NCI-H748 (cell line): ENCODE data around the gene PIGW.
"Not testable (repeated sequence)": the region's sequence is repeated elsewhere in the genome, so short reads cannot be mapped to it uniquely, and the experiment has no call there.

Source experiments
- DNase-seq: peaks from one replicate; lab custom pipeline; 2025; ENCODE audit not compliant: unreplicated experiment; lab: John Stamatoyannopoulos, UW

PIGW gene

GRCh38 chr17:36507266-36507665, 27.5 kb upstream of the PIGW start:
- DNase-seq: no peak

- DNase-seq: not testable (repeated sequence)
Measured at GRCh38 chr17:36508439-36508838, 26.3 kb upstream of the PIGW start.

GRCh38 chr17:36509272-36509985, 25.4 kb upstream of the PIGW start:
- no peak for DNase-seq

GRCh38 chr17:36510636-36511035, 24.2 kb upstream of the PIGW start:
- DNase-seq: no peak

- no peak for DNase-seq
Measured at GRCh38 chr17:36511216-36511615, 23.6 kb upstream of the PIGW start.

GRCh38 chr17:36512641-36513040, 22.1 kb upstream of the PIGW start:
- no peak for DNase-seq

- no peak for DNase-seq
Measured at GRCh38 chr17:36514856-36515255, 19.9 kb upstream of the PIGW start.

GRCh38 chr17:36515837-36516236, 18.9 kb upstream of the PIGW start:
- no peak for DNase-seq

- no peak for DNase-seq
Measured at GRCh38 chr17:36523113-36523512, 11.7 kb upstream of the PIGW start.

GRCh38 chr17:36524428-36524876, 10.3 kb upstream of the PIGW start:
- DNase-seq: no peak

- DNase-seq: no peak
Measured at GRCh38 chr17:36525113-36525512, 9.7 kb upstream of the PIGW start.

GRCh38 chr17:36525888-36526287, 8.9 kb upstream of the PIGW start:
- DNase-seq: no peak

- DNase-seq: no peak
Measured at GRCh38 chr17:36527621-36528250, 7.1 kb upstream of the PIGW start.

GRCh38 chr17:36529121-36529520, 5.7 kb upstream of the PIGW start:
- DNase-seq: no peak

- no peak for DNase-seq
Measured at GRCh38 chr17:36532435-36532975, 2.3 kb upstream of the PIGW start.

- peak; percentile 90 for DNase-seq
Measured at GRCh38 chr17:36533935-36534839, 600 bp upstream of the PIGW start.

- no peak for DNase-seq
Measured at GRCh38 chr17:36535669-36536081, 888 bp downstream of the PIGW start.

- DNase-seq: no peak
Measured at GRCh38 chr17:36540696-36541095, 5.9 kb downstream of the PIGW start.

GRCh38 chr17:36542755-36543154, 8.0 kb downstream of the PIGW start:
- DNase-seq: no peak

- DNase-seq: peak; percentile 53
Measured at GRCh38 chr17:36544044-36544306, 9.2 kb downstream of the PIGW start.

- peak; percentile 94 for DNase-seq
Measured at GRCh38 chr17:36544307-36545076, 9.7 kb downstream of the PIGW start, which contains the start of gene GGNBP2. TSS of gene GGNBP2 (plus strand) at chr17:36544919. CDS start at chr17:36545725, 806 bp downstream.
